Stimulated activated CD4-positive, alpha-beta T cell treated with anti-CD3 and anti-CD28 coated beads, Interleukin-15, amount 100 ng/mL, for 1 hour (primary cell): ENCODE results near the gene VPS8.
A peak's percentile ranks its signal among the peaks of the same experiment; 100 is the strongest.

Experiments
- DNase-seq, 2 donors: peaks; one replicate each; pipeline ENCODE4 v3.0.0-alpha.2; 2020; ENCODE audit warnings: low read depth in 1 of 2, low spot score in 1 of 2

The VPS8 gene

GRCh38 chr3:184811663-184811998, 335 bp upstream of the VPS8 start:
- DNase-seq, result no peak

DNA sequence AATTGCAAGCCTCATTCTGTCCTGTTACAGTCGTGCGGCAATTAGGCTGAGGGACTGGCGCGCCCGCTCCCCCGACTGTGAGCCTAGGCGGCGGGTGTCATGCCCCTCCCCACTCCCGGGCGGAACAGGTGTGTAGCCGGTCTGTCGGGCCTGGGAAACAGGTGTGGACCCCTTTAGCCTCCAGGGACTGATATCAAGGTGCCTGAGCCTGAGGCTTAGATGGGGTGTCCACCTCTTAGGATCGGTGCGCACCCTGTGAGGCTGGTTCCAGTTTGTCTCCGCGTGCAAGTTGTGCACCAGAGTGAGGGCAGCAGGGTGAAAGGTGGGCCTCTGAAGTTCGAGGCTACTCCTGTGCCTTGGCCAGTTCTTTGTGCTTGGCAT, 686 bp downstream of the VPS8 start:
- DNase-seq, result peak in 1 of 2 donors; percentile 6

DNA sequence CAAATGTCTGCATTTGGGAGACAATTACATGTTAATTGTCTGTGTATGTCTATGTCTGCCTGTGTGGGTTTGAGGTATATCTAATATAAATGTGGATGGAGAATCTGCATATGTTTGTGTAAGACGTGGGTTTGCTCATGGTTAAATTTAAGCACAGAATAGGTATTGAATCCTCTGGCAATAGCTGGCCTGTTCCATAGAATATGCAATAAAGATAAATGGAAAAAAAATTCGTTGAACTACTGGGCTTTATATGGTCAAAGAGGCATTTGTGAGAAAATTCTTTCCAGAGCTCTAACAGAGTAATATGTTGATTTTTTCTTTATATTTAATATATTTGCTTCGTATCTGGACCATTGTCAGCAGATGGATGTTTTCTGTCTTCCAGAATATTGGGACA, 1.4 kb downstream of the VPS8 start:
- no peak for DNase-seq

DNA sequence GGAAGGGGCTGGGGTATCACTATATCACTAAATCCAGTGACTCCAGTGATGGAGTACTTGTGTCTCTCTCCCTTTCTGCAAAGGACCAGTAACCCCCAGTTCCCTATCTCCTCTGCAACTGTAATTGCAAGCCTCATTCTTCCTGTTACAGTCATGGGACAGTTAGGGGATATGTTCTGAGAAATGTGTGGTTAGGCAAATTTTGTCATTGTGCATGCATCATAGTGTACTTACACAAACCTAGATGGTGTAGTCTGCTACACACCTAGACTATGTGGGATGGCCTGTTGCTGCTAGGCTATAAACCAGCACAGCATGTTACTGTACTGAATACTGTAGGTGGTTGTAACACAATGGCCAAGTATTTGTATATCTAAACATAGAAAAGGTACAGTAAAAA, 2.2 kb downstream of the VPS8 start:
- DNase-seq, result no peak

DNA sequence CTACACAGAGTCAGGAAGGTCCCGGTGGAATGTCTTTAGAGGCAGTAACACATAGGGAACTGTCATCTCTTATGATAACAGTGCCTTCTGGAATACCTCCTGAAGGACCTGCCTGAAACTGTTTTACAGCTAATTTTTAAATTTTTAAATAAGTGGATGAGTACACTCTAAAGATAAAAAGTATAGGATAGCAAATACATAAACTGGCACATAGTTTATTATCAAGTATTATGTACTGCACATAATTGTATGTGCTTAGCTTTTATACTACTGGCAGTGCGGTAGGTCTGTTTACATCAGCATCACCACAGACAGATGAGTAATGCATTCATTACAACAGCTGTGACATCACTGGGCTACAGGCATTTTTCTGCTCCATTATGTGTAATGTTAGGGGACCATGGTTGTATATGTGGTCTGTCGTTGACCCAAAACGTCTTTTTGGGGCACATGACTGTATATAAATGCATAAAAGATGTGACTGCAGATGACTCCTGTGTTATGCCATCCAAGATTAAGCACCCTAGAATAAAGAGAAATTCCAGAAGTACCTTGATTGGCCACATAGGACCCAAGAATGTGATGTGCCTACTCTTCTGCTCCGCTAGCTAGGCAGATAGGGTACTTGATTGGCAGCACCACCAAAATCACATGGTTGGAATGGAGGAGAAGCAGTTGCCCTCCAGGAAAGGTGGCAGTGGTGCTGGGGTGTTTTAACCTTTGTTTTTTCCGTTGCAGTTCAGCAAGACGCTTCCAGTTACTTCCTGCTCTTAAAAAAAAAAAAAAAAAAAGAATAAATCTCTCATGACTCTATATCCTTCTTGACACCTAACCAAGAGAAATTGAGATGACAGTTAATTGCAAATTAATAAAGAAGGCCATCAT, 3.3 kb downstream of the VPS8 start:
- no peak for DNase-seq

GRCh38 chr3:184816614-184817013, 4.6 kb downstream of the VPS8 start:
- DNase-seq, result no peak

- no peak for DNase-seq
Observed at GRCh38 chr3:184820525-184820924, 8.6 kb downstream of the VPS8 start.

DNA sequence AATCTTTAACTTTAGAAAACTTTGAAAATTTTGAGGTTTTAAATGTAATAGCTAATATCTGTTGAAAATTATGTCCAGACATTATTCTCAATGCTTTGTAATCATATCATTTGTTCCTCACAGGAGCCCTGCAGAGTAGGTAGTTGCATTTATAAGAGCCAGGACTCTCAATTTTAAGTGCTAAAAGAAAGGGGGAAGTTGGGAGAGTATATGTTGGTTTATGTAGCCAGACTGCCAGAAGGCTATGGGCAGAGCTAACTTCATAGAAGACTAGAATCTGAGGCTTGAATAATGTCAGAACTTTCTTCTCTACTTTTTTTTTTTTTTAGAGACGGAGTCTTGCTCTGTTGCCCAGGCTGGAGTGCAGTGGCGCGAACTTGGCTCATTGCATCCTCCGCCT, 9.1 kb downstream of the VPS8 start:
- no peak for DNase-seq

DNA sequence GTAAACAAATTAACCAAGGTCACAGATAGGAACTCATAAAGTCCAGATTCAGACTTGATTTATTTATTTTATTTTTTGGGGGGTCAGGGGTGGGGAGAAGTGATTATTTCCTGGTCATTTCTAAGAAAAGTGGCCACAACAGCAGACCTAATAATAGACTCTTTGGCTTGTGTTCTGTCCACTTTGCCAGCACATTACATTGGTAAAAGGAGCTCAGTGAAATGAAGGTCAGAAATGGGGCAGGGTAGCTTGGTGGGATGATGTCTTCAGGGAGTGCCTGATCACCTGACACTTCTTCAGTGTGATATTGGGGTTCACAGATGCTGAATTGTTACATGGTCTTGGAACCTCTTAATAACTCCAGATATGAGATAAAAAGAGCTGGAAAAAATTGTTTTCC, 10.1 kb downstream of the VPS8 start:
- no peak for DNase-seq

- no peak for DNase-seq
Observed at GRCh38 chr3:184822654-184823053, 10.7 kb downstream of the VPS8 start.

- DNase-seq, result no peak
Observed at GRCh38 chr3:184823990-184824389, 12.0 kb downstream of the VPS8 start.

DNA sequence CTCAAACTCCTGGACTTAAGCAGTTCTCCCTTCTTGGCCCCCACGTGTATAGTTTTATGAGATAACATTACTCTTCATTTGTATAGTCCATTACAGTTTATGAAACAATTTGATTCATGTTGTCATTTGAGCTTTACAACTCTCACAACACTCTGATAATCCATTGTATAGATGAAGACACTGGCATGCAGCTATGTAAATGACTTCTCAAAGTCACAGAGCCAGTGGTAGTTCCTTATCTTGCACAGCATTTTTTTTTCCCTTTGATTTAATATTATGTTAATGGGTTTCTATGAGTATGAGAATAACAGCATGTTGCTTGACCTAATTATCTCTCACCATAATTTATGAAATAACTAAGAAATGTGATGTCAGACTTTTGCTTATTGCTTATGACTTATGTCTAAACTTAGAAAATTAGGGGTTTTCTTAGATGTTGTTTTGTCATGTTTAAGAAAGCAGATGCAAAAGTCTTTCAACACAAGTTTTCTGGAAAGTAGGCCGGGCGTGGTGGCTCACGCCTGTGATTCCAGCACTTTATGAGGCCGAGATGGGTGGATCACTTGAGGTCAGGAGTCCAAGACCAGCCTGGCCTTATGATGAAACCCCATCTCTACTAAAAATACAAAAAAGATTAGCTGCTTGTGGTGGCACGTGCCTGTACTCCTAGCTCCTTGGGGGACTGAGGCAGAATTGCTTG, 13.3 kb downstream of the VPS8 start:
- DNase-seq, result no peak

DNA sequence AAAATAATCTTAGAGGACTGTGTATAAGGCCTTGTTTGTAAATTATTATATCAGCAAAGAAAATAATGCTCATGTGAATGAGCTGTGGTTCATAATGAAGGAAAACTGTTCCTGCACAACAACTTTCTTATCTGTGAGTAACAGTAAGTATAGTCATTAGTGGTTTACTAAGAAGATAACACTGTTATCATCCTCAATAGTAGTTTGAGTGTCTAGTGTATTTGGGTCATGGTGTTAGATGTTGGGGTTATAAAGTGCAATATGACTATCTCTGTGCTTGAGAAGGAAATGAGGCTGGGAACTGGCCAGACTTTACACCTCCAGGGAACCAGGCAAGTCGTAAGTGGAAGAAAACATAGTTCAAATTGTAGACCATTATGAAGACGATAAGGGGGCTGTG, 15.6 kb downstream of the VPS8 start:
- no peak for DNase-seq

- no peak for DNase-seq
Observed at GRCh38 chr3:184832044-184832443, 20.1 kb downstream of the VPS8 start.

DNA sequence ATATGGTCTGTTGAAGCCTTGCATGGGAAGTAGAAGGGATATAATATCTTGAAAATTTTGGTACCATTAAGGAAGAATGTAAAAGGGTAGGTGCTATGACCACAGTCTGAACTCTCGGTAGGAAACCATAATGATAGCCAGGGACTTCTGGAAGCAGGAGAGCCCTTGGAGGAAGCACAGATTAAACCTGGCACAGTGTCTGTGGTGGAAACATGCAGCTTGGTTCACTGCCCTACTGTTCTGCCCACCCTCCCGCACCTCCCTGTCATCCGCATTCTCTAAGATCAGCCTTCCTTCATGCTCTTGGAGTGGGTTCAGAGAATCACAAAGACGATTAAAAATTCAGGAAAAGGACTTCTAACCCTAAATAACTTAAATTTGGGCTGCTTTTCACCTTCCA, 20.9 kb downstream of the VPS8 start:
- DNase-seq, result no peak

DNA sequence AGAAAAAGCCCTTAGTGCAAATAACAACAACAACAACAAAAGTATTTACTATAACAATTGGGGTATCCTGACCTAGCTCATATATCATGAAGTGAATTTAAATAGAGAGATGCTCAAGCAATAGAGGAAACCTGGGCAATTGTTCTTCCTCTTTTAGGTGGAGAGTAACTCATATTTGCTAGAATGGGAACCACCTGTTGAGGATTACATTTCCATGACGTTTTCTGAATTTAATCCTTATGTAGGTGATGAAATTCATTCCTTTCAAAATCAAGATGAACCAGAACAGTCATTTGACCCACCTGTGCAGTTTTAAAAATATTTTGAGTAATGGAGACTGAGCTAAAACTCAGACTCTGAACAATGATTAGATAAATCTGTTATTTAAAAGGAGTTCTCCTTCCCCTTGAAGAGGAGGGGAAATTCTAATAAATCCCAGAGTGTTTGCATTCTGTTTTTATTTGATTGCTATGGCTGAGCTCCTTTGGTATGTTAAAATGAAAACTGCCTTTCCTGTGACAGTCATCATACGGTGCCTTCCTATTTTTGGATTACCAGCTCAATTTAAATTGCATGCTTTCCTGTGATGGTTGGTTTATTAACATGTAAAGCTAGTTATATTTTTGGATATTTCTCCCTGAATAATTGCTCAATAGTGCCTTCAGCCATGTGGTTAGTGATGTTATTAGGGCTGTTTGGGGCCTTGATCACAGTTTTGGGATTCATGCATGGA, 24.3 kb downstream of the VPS8 start:
- DNase-seq, result no peak

DNA sequence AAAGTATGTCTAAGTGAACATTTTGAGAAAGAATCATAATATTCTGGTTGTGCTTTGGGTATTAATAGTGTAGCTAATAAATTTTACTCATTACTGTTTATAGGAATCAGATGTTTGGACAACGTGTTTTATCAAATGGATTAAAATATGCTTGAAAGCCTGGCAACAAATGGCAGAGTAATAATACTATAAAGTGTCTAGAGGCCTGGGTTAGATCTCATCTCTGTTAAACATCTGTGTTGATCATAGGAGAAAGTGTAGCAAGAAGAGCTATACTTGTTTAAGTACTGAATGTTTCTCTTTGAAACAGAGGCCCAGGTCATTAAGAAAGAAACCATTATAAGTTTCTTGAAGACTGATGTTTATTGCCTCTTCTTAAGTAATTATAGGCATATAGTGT, 30.5 kb downstream of the VPS8 start:
- DNase-seq, result no peak

- DNase-seq, result no peak
Observed at GRCh38 chr3:184845819-184846218, 33.9 kb downstream of the VPS8 start.

GRCh38 chr3:184846496-184846895, 34.5 kb downstream of the VPS8 start:
- DNase-seq, result no peak

GRCh38 chr3:184848934-184849333, 37.0 kb downstream of the VPS8 start:
- DNase-seq, result no peak

- no peak for DNase-seq
Observed at GRCh38 chr3:184850201-184850600, 38.2 kb downstream of the VPS8 start.

GRCh38 chr3:184857099-184857498, 45.1 kb downstream of the VPS8 start:
- no peak for DNase-seq
